HG03442 (cell line): ENCODE results near the gene FGF19.

Experiments
- ATAC-seq: cut with Tn5 transposase; IDR thresholded peaks from one replicate; pipeline ENCODE4 v1.9.1; 2021; ENCODE audit warnings: mild to moderate bottlenecking, moderate library complexity; ENCODE audit not compliant: unreplicated experiment

Gene FGF19

GRCh38 chr11:69674267-69674885 lies 29.4 kb downstream of the FGF19 start:
- no peak for ATAC-seq

DNA sequence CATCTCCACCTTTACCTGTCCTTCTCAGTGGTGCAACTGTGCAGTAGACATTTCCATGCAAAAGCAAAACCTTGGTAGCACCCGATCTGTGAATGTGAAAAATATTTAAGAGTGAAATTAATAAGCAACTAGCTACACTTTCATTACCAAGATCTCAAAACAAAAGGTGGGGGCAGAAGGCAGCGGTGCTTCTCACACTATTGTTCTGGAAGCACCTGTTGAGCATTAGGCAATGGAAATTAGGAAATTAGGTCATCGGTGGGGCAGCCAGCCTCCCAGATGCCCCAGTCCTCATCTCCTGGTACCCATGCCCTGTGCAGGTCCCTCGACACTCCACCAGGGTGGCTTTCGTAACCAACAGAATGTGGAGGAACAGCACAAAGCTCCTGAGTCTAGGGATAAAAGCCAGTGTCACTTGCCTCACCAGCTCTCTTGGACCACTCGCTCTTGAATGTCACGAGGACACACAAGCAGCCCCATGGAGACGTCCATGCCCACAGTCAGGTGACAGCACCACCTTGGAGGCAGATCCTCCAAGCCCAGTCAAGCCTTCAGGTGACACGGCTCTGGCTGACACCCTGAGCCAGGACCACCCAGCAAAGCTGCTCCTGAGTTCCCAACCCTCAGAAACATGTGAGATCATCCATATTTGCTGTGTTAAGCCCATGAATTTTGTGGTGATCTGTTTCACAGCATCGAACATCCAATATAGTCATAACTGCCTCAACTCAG lies 31.9 kb downstream of the FGF19 start:
- ATAC-seq, result no peak

GRCh38 chr11:69670158-69670845 lies 33.5 kb downstream of the FGF19 start:
- ATAC-seq, result no peak

GRCh38 chr11:69669486-69669885 lies 34.3 kb downstream of the FGF19 start:
- no peak for ATAC-seq

- no peak for ATAC-seq
These were observed 35.9 kb downstream of the FGF19 start for GRCh38 chr11:69667619-69668604.

DNA sequence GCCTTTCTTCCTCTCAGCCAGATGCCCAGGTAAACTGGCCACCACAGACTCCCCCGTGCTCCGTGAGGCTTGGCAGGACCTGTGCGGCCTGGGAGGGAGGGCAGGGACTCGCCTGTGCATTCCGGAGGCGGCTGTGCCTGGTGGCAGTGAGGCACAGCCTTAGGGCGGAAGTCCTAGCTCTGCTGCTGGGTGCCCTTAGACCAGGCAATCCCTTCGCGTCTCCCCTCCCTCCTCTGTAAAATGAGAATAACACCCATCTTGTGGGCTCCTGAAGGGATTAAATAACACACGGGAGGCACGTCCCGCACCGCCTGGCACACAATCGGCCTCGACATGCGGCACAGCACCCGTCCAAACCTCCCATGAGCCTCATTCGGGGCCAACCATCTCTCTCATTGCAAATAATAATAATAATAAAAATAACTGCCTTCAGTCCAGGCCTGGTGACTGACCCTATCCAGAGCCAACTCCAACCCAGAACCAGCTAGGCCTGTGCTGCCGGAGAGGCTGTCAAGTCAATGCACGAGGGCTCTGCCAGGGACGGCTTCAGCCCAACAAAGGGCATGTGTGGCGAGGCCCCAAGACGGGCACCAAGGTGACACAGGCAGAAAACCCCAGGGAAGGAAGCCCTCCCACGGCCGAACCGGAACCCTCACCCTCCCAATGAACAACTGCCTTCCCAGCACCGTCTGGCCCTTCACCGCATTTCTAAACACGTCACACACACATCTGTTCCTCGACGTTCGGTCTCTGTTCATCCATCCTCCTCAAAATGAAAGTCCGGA lies 36.9 kb downstream of the FGF19 start:
- ATAC-seq, result no peak

GRCh38 chr11:69666261-69666660 lies 37.6 kb downstream of the FGF19 start:
- ATAC-seq, result no peak

DNA sequence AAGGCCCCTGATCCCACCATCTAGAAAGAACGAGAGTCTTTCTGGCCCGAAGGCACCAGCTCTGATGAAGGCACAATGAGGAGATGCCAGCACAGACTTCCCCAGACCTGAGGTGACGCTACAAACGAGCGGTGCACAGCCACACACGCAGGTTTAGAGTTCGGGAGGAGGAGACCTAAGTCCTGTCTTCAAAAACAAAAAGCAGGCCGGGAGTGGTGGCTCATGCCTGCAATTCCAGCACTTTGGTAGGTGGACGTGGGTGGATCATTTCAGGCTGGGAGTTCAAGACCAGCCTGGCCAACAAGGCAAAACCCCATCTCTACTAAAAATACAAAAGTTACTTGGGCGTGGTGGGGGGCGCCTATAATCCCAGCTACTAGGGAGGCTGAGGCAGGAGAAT lies 38.2 kb downstream of the FGF19 start:
- ATAC-seq, result no peak

DNA sequence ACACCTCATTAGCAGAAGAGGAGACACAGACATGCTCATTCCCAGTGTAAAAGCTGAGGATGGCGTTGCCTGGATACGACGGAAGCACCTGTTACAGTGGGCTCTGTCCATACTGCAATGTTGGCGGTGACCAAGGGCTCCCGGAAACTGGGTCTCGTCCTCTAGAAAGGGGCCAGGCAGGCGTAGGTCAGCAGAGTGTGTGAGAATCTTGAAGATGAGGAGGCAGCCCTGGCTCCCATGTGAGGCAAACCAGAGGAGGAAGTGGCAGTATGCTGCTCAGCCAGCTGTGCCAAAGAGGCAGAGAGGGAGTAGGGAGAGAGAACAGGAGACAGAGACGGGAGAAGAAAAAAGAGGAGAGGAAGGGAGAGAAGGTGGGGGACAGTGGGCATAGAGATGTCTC lies 38.9 kb downstream of the FGF19 start:
- ATAC-seq, result no peak

DNA sequence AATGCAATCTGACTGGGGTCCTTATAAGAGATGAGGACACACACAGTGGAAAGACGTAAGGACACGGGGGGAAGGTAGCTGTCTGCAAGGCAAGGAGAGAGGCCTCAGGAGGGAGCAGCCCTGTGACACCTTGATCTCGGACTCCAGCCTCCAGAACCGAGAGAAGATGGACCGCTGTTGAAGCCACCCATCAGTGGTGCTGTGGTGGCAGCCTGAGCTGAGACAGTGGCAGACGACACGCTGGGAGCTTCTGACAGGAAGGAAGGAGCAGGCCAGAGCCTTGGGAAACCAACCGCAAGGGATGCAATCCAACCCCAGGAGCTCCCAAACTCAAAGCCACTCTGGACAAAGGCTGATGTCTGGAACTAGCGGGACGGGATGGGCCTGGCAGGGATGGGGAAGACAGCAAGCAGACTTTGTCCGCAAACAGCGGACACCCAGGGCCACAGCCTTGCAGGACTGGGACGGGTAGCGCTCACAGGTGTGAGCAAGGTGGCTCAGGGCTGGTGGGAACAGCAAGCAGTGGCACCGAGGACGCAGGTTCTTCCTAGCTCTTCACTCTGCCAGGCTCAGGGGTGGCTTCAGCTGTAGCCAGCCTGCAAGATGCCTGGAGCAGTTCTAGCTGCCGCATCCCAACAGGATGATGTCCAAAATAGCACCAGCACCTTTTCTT lies 39.6 kb downstream of the FGF19 start:
- ATAC-seq, result no peak

GRCh38 chr11:69663326-69663725 lies 40.5 kb downstream of the FGF19 start:
- ATAC-seq, result no peak

GRCh38 chr11:69662806-69663205 lies 41.0 kb downstream of the FGF19 start:
- ATAC-seq, result no peak

DNA sequence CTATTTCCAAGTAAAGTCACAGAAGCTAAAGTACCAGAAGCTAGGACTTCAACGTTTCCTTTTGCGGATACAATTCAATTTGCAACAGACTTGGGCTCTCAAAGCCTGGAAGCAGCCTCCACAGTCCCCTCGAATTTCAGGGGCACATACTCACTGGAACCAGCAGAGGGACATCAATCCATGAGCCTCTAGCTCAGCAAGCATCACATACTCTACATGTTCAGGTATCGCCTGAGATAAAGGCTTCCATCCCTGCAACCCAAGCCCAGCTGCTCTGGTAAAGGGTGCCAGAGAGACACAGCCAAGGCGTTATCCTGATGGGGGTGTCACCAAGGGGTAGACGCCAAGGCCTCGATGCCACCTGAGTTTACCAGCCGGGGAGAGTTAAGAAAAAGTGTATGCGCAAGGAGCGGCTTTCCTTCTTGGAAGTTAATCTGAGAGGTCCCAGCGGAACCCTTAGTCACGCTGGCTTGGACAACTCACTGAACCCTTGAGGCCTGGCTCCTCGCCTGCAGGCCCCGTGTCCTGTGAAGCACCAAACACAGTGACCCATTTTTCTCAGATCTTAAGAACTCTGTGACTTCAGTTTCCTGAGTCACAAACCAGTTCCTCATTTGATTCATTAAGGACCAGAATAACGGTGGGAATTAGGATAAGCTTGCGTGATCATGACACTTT lies 41.7 kb downstream of the FGF19 start:
- no peak for ATAC-seq

GRCh38 chr11:69661413-69661715 lies 42.5 kb downstream of the FGF19 start:
- no peak for ATAC-seq

- ATAC-seq, result no peak
These were observed 43.8 kb downstream of the FGF19 start for GRCh38 chr11:69660001-69660500.

GRCh38 chr11:69659591-69659990 lies 44.2 kb downstream of the FGF19 start:
- no peak for ATAC-seq

DNA sequence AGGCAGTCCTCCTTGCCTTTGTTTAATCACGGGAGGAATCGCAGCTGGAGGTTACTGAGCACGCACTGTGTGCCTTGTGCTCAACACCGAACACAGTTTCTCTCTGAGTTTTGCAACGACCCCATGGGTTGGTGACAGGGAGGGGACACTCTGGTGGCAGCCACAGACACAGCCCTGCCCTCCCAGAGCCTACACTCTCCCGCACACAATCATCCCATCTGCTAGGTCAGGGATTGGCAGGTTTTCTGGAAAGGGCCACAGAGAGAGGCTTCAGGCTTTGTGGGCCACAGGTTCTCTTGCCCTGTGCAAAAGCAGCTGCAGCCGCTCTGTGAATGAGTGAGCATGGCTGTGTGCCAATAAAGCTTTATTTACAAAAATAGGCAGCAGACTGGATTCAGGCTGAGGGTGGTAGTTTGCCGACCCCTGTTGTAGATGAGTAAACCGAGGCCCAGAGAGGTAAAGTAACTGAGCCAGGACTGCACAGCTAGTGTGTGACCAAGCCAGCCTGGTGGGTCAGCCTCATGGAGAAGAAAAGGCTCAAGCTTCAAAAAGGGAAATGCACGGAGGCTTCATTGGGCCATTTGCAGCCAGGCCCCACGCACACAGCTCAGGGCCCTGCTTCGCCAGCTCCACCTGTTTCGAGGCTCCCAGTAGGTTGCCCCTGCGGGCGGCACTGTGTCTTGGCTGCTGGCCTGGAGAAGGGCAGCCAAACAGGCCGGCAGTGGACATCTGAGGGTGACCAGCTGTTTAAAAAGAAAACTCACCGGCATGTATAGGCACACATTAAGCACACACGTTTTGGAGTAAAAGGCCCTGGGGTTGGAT lies 45.0 kb downstream of the FGF19 start:
- no peak for ATAC-seq

- no peak for ATAC-seq
These were observed 45.8 kb downstream of the FGF19 start for GRCh38 chr11:69657911-69658625.
